Measurements from ENCODE around the gene CHST3. TPM values are rescaled to one million over a fixed set of nuclear protein-coding genes. Genes with fewer than 3 reads are reported as not detected.

The CHST3 gene
- total RNA-seq, 1 experiment from 2014 or later = 44.6 TPM

DNA sequence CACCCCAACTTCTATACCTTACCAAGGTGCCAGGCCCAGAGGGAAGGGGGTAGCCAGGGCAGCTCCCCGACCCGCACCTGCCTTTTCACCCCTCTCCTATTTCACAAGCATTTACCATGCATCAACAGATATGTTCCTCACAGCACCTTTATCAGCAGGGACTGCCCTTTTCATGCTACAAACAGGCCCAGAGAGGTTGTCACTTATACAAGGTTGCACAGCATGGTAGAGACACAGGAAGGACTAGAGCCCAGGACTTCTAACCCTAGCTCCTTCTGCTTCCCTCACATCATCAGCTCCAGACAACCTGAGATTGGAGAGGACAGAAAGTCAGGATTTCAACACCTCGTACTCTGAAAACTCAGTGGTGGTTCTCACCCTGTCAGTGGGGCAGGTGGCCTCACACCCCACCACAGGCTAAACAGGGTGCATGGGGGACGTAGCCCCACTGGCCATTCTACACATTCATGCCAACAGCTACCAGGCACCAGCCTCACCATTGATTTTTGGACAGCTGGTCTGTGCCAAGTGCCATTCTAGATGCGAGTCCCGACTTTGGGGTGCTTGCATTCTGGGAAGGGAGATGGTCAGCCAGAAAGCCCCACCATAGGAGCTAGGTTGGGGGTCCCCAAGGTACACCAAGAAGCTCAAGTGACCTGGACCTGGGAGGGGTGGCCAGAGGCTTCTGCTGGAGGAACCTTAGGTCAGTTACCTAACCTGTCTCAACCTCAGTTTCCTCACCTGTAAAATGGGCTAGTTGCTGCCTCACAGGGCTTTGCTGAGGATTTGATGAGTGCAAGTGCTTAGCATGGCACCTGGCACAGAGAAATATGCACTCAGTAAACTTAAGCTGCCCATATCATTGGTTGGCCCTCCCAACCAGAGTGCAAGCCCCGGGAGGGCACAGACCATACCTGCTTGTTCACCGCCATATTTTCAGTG is 38.4 kb downstream of the CHST3 start:
- in situ Hi-C loops (cut with HindIII; ENCODE audit: low pct_unique_long_range_greater_than_20kb, low sequenced_read_pairs) = no loop called here
- CTCF ChIA-PET = no interaction called here

DNA sequence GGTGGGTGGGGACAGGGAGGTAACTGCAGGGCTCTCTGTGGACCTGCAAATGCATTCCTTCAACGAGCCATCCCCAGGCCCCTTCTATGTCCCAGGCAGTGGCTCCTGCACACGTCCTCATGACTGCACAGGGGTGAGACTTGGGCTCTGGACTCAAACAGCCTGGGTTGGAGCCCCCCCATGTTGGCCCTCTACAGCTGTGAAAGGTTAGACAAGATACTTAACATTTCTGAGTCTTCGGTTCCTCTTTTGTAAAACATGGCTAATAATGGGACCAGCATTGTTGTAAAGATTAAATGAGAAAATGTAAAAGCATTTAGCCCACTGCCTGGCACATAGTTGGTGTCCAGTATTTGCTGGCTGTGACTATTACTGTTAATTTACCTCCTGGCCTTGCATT is 41.8 kb downstream of the CHST3 start:
- intact Hi-C loops (cut with micrococcal nuclease; ENCODE audit: unreplicated experiment) = no loop called here
- no TSS peak for BruUV-seq (replicated peaks)
- ChIA-PET POLR2A (no interaction called here), CTCF (interaction anchor here (0.5 kb wide), 1 partner anchor 23 kb away, joined by 4 read pairs; no protein-coding TSS in a partner anchor)
- in situ Hi-C loops (cut with HindIII; ENCODE audit: low pct_unique_long_range_greater_than_20kb, low sequenced_read_pairs) = no loop called here
- Histone ChIP-seq H3K36me3 (ENCODE audit: control insufficient read depth, insufficient read depth, low read length) (0 out of 2 replicates have a peak, but pooled peaks cover 4% of the 10 kb centered on the region), H3K9me3 (ENCODE audit: control insufficient read depth, insufficient read depth, low read depth, low read length) (no peaks in the 10 kb centered on the region), H3K4me3 (ENCODE audit: low read depth in 2 of 2, low read length in 2 of 2) (no peak overlapping the region), H3K27me3 (ENCODE audit: control insufficient read depth, insufficient read depth, low read length) (no peaks in the 10 kb centered on the region), H3K4me1 (ENCODE audit: control insufficient read depth, insufficient read depth, low read length) (0 out of 2 replicates have a peak, but pooled peaks cover 4% of the 10 kb centered on the region), H3K27ac (ENCODE audit: low read length) (no peak overlapping the region)
- no peak for ATAC-seq
- DNase-seq (ENCODE audit: low read depth, low spot score) = no peak
- TF ChIP-seq, protein P1, sequence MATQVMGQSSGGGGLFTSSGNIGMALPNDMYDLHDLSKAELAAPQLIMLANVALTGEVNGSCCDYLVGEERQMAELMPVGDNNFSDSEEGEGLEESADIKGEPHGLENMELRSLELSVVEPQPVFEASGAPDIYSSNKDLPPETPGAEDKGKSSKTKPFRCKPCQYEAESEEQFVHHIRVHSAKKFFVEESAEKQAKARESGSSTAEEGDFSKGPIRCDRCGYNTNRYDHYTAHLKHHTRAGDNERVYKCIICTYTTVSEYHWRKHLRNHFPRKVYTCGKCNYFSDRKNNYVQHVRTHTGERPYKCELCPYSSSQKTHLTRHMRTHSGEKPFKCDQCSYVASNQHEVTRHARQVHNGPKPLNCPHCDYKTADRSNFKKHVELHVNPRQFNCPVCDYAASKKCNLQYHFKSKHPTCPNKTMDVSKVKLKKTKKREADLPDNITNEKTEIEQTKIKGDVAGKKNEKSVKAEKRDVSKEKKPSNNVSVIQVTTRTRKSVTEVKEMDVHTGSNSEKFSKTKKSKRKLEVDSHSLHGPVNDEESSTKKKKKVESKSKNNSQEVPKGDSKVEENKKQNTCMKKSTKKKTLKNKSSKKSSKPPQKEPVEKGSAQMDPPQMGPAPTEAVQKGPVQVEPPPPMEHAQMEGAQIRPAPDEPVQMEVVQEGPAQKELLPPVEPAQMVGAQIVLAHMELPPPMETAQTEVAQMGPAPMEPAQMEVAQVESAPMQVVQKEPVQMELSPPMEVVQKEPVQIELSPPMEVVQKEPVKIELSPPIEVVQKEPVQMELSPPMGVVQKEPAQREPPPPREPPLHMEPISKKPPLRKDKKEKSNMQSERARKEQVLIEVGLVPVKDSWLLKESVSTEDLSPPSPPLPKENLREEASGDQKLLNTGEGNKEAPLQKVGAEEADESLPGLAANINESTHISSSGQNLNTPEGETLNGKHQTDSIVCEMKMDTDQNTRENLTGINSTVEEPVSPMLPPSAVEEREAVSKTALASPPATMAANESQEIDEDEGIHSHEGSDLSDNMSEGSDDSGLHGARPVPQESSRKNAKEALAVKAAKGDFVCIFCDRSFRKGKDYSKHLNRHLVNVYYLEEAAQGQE (IDR thresholded peaks at IDR 0.05; ENCODE audit: insufficient read depth in 1 of 2, low read depth in 2 of 2, low read length in 1 of 2) = no peak
- TF ChIP-seq SIN3A (IDR thresholded peaks at IDR 0.05; ENCODE audit: borderline replicate concordance, insufficient read depth, low read depth, low read length) = no peak
- TF ChIP-seq, protein P2, sequence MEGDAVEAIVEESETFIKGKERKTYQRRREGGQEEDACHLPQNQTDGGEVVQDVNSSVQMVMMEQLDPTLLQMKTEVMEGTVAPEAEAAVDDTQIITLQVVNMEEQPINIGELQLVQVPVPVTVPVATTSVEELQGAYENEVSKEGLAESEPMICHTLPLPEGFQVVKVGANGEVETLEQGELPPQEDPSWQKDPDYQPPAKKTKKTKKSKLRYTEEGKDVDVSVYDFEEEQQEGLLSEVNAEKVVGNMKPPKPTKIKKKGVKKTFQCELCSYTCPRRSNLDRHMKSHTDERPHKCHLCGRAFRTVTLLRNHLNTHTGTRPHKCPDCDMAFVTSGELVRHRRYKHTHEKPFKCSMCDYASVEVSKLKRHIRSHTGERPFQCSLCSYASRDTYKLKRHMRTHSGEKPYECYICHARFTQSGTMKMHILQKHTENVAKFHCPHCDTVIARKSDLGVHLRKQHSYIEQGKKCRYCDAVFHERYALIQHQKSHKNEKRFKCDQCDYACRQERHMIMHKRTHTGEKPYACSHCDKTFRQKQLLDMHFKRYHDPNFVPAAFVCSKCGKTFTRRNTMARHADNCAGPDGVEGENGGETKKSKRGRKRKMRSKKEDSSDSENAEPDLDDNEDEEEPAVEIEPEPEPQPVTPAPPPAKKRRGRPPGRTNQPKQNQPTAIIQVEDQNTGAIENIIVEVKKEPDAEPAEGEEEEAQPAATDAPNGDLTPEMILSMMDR (IDR thresholded peaks at IDR 0.05) = no peak
- no peak for TF ChIP-seq POLR2AphosphoS5 (IDR thresholded peaks at IDR 0.05; ENCODE audit: low read depth, low read length)
- TF ChIP-seq TCF7L2 (IDR thresholded peaks at IDR 0.05; ENCODE audit: low read depth, low read length) = no peak

More for the DNA sequence above, 38.4 kb downstream of the CHST3 start:
- intact Hi-C loops (cut with micrococcal nuclease; ENCODE audit: unreplicated experiment) = no loop called here
- BruUV-seq (replicated peaks) = no TSS peak
- Histone ChIP-seq H3K36me3 (ENCODE audit: control insufficient read depth, insufficient read depth, low read length) (0 out of 2 replicates have a peak, but pooled peaks cover 4% of the 10 kb centered on the region), H3K27me3 (ENCODE audit: control insufficient read depth, insufficient read depth, low read length) (no peaks in the 10 kb centered on the region), H3K4me3 (ENCODE audit: low read depth in 2 of 2, low read length in 2 of 2) (no peak overlapping the region), H3K27ac (ENCODE audit: low read length) (no peak overlapping the region), H3K9me3 (ENCODE audit: control insufficient read depth, insufficient read depth, low read depth, low read length) (no peaks in the 10 kb centered on the region), H3K4me1 (ENCODE audit: control insufficient read depth, insufficient read depth, low read length) (peaks cover 36% of the 10 kb centered on the region)
- DNase-seq (ENCODE audit: low read depth, low spot score) = no peak
- POLR2A ChIA-PET = no interaction called here
- TF ChIP-seq POLR2AphosphoS5 (IDR thresholded peaks at IDR 0.05; ENCODE audit: low read depth, low read length) (no peak), TCF7L2 (IDR thresholded peaks at IDR 0.05; ENCODE audit: low read depth, low read length) (no peak), SIN3A (IDR thresholded peaks at IDR 0.05; ENCODE audit: borderline replicate concordance, insufficient read depth, low read depth, low read length) (no peak)
- TF ChIP-seq, protein P2 (IDR thresholded peaks at IDR 0.05) = no peak
- TF ChIP-seq, protein P1 (IDR thresholded peaks at IDR 0.05; ENCODE audit: insufficient read depth in 1 of 2, low read depth in 2 of 2, low read length in 1 of 2) = no peak
- no peak for ATAC-seq

All from Panc1 (cell line).